Left lung (tissue), 10 donors: Measurements from ENCODE around the gene MECR. TPM values are rescaled to one million over a fixed set of nuclear protein-coding genes. Genes with fewer than 3 reads are reported as not detected.

Experiments used
- ATAC-seq: fragments of 200-7000 bp; cut with Tn5 transposase; one replicate; pipeline ENCODE4 v1.9.1; 2020; ENCODE audit warnings: moderate library complexity
- DNase-seq, 4 donors: peaks; one replicate each; pipeline ENCODE4 v3.0.0-alpha.2; 2013 to 2020
- H3K27ac ChIP-seq, 2 donors: fragments of 200-600 bp; sonication (generic) in 1 of 2; one replicate each; pipeline versions ENCODE4 v1.5.0 to v1.8.0; 2020 to 2021
- H3K27me3 ChIP-seq, 2 donors: fragments of 200-600 bp; sonication (generic) in 1 of 2; one replicate each; pipeline versions ENCODE4 v1.5.0 to v1.8.0; 2020 to 2021
- H3K36me3 ChIP-seq, 2 donors: fragments of 200-600 bp; sonication (generic) in 1 of 2; one replicate each; pipeline versions ENCODE4 v1.5.0 to v1.8.0; 2020 to 2021
- H3K4me1 ChIP-seq, 2 donors: fragments of 200-600 bp; one replicate each; pipeline ENCODE4 v1.8.0; 2021
- H3K4me3 ChIP-seq, 2 donors: fragments of 200-600 bp; sonication (generic) in 1 of 2; one replicate each; pipeline versions ENCODE4 v1.5.0 to v1.8.0; 2020 to 2021; ENCODE audit warnings: mild to moderate bottlenecking in 1 of 2
- H3K9me3 ChIP-seq, 2 donors: fragments of 200-600 bp; sonication (generic) in 1 of 2; one replicate each; pipeline versions ENCODE4 v1.5.0 to v1.8.0; 2020 to 2021
- intact Hi-C, 2 donors: fragments of 100-400 bp; cut with DNase I; formaldehyde crosslinking; loops; one replicate each; pipeline versions ENCODE4 v1.11.2 to v1.14.2; 2022
- polyA plus RNA-seq, 6 donors: library from polyadenylated mRNA; unstranded; fragments of 120-200 nt; gene quantifications; one replicate each; pipeline ENCODE4 v1.2.1, GENCODE V29; 2013; ENCODE audit not compliant: insufficient read length in 6 of 6
- total RNA-seq, 2 donors: library from RNA; stranded (reverse); fragmentation: NEBNext Ultra II Directional; extraction: Animal tissue kit (Norgen Biotek cat#: 25700); gene quantifications; one replicate each; pipeline ENCODE4 v1.2.1, GENCODE V29; 2021
- TF ChIP-seq, protein P1 (sequence below), 2 donors: fragments of 200-600 bp; sonication (generic) in 1 of 2; IDR thresholded peaks; one replicate each; pipeline versions ENCODE4 v1.5.0 to v1.8.0; 2021; ENCODE audit warnings: antibody characterized with exemption in 2 of 2
- donor health status: DM: no; HTN: yes; CAD: no.
- donor health status: DM: no; HTN: no; CAD: no.

The MECR gene
- total and polyA plus RNA-seq, 8 donors: 19.2 to 40.2 (median 30.3) TPM

DNA sequence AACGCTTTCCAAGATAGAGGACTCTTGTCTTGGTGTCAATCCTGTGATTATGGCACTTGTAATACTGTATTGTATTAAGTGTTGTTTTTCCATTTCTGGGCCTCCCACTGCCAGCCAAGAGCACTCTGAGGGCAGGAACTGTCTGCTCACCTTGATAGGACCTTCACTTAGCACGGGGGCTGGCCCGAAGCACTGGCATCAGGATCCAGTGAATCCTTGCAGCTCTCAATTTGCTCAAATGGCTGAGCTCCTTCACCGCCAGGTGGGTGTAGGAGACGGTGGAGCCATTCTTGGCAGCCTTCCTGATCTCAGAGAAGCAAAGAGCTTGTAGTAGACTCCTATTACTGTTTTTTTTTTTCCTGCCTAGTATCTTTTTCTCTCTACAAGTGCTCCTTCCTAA is 17.7 kb downstream of the MECR start:
- Histone ChIP-seq H3K36me3 (peaks cover 0 to 54% of the 10 kb centered on the region in 2 donors), H3K27me3 (no peaks in the 10 kb centered on the region), H3K9me3 (no peaks in the 10 kb centered on the region), H3K4me1 (no peaks in the 10 kb centered on the region), H3K4me3 (no peak overlapping the region), H3K27ac (no peak overlapping the region)
- DNase-seq: no peak
- intact Hi-C loops: no loop called here
- TF ChIP-seq, protein P1, sequence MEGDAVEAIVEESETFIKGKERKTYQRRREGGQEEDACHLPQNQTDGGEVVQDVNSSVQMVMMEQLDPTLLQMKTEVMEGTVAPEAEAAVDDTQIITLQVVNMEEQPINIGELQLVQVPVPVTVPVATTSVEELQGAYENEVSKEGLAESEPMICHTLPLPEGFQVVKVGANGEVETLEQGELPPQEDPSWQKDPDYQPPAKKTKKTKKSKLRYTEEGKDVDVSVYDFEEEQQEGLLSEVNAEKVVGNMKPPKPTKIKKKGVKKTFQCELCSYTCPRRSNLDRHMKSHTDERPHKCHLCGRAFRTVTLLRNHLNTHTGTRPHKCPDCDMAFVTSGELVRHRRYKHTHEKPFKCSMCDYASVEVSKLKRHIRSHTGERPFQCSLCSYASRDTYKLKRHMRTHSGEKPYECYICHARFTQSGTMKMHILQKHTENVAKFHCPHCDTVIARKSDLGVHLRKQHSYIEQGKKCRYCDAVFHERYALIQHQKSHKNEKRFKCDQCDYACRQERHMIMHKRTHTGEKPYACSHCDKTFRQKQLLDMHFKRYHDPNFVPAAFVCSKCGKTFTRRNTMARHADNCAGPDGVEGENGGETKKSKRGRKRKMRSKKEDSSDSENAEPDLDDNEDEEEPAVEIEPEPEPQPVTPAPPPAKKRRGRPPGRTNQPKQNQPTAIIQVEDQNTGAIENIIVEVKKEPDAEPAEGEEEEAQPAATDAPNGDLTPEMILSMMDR (IDR thresholded peaks at IDR 0.05): no peak
- ATAC-seq: no peak

DNA sequence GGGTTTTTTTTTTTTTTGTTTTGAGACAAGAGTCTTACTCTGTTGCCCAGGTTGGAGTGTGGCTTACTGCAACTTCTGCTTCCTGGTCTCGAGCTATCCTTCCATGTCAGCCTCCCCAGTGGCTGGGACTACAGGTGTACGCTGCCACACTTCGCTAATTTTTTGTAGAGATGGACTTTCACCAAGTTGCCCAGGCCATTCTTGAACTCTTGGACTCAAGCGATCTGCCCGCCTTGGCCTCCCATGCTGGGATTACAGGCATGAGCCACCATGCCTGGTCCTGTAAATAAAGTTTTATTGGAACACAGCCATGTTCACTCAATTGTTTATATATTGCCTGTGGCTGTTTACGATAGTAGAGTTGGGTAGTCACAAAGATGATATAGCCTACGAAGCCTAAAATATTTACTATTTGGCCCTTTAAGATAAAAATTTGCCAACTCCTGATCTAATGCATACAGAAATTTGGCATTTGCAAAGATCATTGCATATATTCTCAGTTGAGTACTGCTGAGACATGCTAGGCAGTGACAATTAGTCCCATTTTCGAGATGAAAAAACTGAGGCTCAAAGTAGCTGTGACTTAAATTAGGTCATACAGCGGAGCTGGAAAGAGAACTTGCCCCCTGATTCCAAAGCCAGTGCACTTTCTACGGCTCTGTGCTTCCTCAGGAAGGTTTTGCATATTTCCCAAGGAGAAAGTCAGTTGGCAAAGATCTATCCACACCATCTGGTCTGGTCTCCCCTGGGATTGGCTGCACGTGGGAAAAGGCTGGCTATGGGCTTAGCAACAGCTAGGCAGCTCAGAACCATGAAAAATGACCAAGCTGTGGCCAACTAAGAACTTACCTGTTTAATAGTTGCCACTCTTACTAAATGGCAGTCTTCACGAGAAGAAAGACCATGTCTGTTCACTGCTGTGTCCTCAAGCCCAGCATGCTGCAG is 19.4 kb downstream of the MECR start:
- no peaks in the 10 kb centered on the region for H3K9me3 ChIP-seq
- peaks cover 0 to 56% of the 10 kb centered on the region in 2 donors for H3K36me3 ChIP-seq
- no peak overlapping the region for H3K27ac ChIP-seq
- H3K4me1 ChIP-seq: no peaks in the 10 kb centered on the region
- TF ChIP-seq, protein P1 (IDR thresholded peaks at IDR 0.05): no peak
- ATAC-seq (no peak), DNase-seq (no peak)
- intact Hi-C loops: no loop called here
- H3K27me3 ChIP-seq: no peaks in the 10 kb centered on the region
- H3K4me3 ChIP-seq: no peak overlapping the region

DNA sequence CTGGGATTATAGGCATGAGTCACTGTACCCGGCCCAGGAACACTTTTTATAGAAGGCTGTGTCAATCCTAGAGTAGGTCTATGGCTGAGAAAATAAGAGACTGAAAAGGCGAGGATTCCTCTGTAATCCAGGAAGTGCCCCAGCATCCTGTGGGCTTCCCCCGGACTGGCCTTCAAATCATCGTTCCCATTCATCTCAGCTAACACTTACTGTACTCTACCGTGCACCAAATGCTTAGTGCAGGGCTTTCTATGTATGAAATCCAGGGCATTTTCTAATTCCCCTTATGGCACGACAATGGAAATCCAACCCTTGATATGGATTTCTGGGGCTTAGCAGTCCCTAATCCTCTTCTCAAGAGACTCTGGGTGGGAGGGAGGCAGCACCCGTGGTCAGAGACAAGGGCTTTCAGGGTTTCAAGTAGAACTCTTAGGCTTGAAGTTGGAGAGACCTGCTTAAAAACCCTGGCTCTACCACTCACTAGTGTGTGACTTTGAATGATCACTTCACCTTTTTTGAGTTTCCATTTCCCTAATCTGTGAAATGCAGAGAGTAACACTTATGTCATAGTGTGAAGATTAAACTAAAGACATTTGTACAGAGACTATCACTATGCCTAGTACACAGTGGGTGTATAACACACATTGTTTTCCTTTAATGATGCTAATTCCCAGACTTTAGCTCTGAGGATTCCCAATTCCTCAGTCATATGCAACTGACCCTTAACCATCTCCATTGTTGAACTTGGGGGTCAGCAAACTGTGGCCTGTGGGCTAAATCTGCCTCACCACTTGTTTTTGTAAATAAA is 20.3 kb downstream of the MECR start:
- H3K9me3 ChIP-seq: no peaks in the 10 kb centered on the region
- TF ChIP-seq, protein P1 (IDR thresholded peaks at IDR 0.05): no peak
- DNase-seq (no peak), ATAC-seq (peak; percentile 59)
- peaks cover 0 to 56% of the 10 kb centered on the region in 2 donors for H3K36me3 ChIP-seq
- intact Hi-C loops: no loop called here
- no peak overlapping the region for H3K27ac ChIP-seq
- H3K4me3 ChIP-seq: no peak overlapping the region
- H3K4me1 ChIP-seq: no peaks in the 10 kb centered on the region
- no peaks in the 10 kb centered on the region for H3K27me3 ChIP-seq

DNA sequence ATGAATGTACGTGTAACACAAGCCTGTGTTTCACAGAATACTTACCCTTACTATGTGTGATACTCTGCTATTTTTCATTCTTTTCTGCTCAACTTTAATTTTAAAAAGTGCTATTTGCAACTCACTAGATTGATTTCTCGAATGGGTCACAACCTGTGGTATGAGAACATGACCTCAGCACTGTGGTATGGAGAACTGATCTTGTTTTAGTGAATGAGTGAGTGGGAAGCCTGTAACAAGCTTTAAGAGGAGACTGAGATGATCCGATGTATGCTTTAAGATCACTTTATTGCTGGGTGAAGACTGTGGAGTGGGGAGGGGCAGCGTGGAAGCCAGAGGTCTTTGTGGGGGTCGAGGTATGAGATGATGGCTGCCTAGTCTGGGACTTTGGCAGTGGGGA is 21.6 kb downstream of the MECR start:
- Histone ChIP-seq H3K4me1 (no peaks in the 10 kb centered on the region), H3K36me3 (peaks cover 0 to 54% of the 10 kb centered on the region in 2 donors), H3K27ac (no peak overlapping the region), H3K27me3 (no peaks in the 10 kb centered on the region), H3K4me3 (no peak overlapping the region), H3K9me3 (no peaks in the 10 kb centered on the region)
- TF ChIP-seq, protein P1 (IDR thresholded peaks at IDR 0.05): no peak
- DNase-seq (no peak), ATAC-seq (peak; percentile 13)
- intact Hi-C loops: loop anchor here in 1 of 2 donors (10.0 kb wide), 1 partner anchor 324 kb away; no protein-coding TSS in a partner anchor

DNA sequence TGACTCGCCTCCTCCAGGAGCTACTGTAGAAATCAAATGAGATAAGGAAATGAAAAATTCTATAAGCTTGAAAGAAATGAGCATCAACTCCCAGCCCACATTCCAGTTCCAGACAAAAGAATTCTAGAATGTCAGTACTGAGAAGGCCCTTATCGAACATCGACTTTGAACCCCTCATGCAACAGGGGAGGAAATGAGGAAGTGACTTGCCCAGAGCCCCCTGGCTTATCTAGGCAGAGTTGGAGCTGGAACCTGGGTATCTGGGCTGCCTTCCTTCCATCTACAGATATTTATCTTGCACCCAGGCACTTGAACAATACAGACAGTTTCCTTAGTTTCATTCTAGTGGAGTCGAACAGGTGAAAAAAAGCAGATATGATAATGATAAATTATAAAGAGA is 22.3 kb downstream of the MECR start:
- ATAC-seq: no peak
- no peak overlapping the region for H3K27ac ChIP-seq
- intact Hi-C loops: loop anchor here in 1 of 2 donors (10.0 kb wide), 1 partner anchor 324 kb away; no protein-coding TSS in a partner anchor
- no peaks in the 10 kb centered on the region for H3K27me3 ChIP-seq
- H3K4me3 ChIP-seq: no peak overlapping the region
- DNase-seq: no peak
- TF ChIP-seq, protein P1 (IDR thresholded peaks at IDR 0.05): no peak
- peaks cover 0 to 53% of the 10 kb centered on the region in 2 donors for H3K36me3 ChIP-seq
- no peaks in the 10 kb centered on the region for H3K4me1 ChIP-seq
- no peaks in the 10 kb centered on the region for H3K9me3 ChIP-seq
